HEK293T (cell line): ENCODE data around the gene NT5C3B.

Source experiments
- ARNT ChIP-seq: fragments of 450-650 bp; IDR thresholded peaks from 2 replicates; pipeline ENCODE4 v1.6.1; 2017; ENCODE audit warnings: mild to moderate bottlenecking
- ELF4 ChIP-seq: fragments of 450-650 bp; IDR thresholded peaks from 2 replicates; pipeline ENCODE4 v1.6.1; 2017; ENCODE audit warnings: antibody characterized with exemption
- FOXK2 ChIP-seq: fragments of 450-650 bp; IDR thresholded peaks from 2 replicates; pipeline ENCODE4 v1.6.1; 2016; ENCODE audit warnings: mild to moderate bottlenecking
- FOXM1 ChIP-seq: fragments of 450-650 bp; IDR thresholded peaks from 2 replicates; pipeline ENCODE4 v1.6.1; 2017; ENCODE audit warnings: mild to moderate bottlenecking, borderline replicate concordance
- HDGF ChIP-seq: fragments of 450-650 bp; IDR thresholded peaks from 2 replicates; pipeline ENCODE4 v1.6.1; 2017; ENCODE audit warnings: antibody characterized with exemption, borderline replicate concordance
- L3MBTL2 ChIP-seq: fragments of 450-650 bp; conservative IDR thresholded peaks from 2 replicates; pipeline ENCODE4 v1.6.1; 2016; ENCODE audit warnings: mild to moderate bottlenecking
- NFRKB ChIP-seq: fragments of 450-650 bp; IDR thresholded peaks from 2 replicates; pipeline ENCODE4 v1.6.1; 2016; ENCODE audit warnings: mild to moderate bottlenecking, moderate library complexity
- TARDBP ChIP-seq: fragments of 450-650 bp; IDR thresholded peaks from 2 replicates; pipeline ENCODE4 v1.6.1; 2016
- TF ChIP-seq, protein P1 (sequence below): fragments of 450-650 bp; IDR thresholded peaks from 2 replicates; pipeline ENCODE4 v1.6.1; 2016

- TF ChIP-seq TARDBP (no peak), FOXK2 (no peak), ELF4 (no peak), ARNT (no peak), FOXM1 (no peak), L3MBTL2 (no peak), HDGF (no peak), NFRKB (no peak)
- TF ChIP-seq, protein P1, sequence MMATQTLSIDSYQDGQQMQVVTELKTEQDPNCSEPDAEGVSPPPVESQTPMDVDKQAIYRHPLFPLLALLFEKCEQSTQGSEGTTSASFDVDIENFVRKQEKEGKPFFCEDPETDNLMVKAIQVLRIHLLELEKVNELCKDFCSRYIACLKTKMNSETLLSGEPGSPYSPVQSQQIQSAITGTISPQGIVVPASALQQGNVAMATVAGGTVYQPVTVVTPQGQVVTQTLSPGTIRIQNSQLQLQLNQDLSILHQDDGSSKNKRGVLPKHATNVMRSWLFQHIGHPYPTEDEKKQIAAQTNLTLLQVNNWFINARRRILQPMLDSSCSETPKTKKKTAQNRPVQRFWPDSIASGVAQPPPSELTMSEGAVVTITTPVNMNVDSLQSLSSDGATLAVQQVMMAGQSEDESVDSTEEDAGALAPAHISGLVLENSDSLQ = no peak
Observed at GRCh38 chr17:41800601-41801373, 35.2 kb downstream of the NT5C3B start.
